GM21423 (cell line): Measurements from ENCODE around the gene CDK6.
"Not testable (repeated sequence)": the region's sequence is repeated elsewhere in the genome, so short reads cannot be mapped to it uniquely, and the experiment has no call there.

Experiments
- ATAC-seq: cut with Tn5 transposase; IDR thresholded peaks from one replicate; pipeline ENCODE4 v1.9.1; 2021; ENCODE audit warnings: mild to moderate bottlenecking, moderate library complexity; ENCODE audit not compliant: unreplicated experiment

The CDK6 gene

GRCh38 chr7:92604517-92604916 is 231.9 kb downstream of the CDK6 start:
- not testable (repeated sequence) for ATAC-seq

- no peak for ATAC-seq
Measured at GRCh38 chr7:92603089-92603445, 233.3 kb downstream of the CDK6 start.

- no peak for ATAC-seq
Measured at GRCh38 chr7:92602352-92603088, 233.9 kb downstream of the CDK6 start.

- ATAC-seq = peak; percentile 87
Measured at GRCh38 chr7:92598310-92598981, 237.9 kb downstream of the CDK6 start.

- no peak for ATAC-seq
Measured at GRCh38 chr7:92595281-92595680, 241.1 kb downstream of the CDK6 start.

- no peak for ATAC-seq
Measured at GRCh38 chr7:92594746-92595145, 241.6 kb downstream of the CDK6 start.

GRCh38 chr7:92590711-92591310 is 245.6 kb downstream of the CDK6 start:
- ATAC-seq = no peak

GRCh38 chr7:92589056-92589455 is 247.3 kb downstream of the CDK6 start:
- ATAC-seq = no peak

GRCh38 chr7:92588561-92588960 is 247.8 kb downstream of the CDK6 start:
- ATAC-seq = no peak

- ATAC-seq = no peak
Measured at GRCh38 chr7:92586841-92587240, 249.5 kb downstream of the CDK6 start.

GRCh38 chr7:92586403-92586802 is 250.0 kb downstream of the CDK6 start:
- ATAC-seq = no peak

GRCh38 chr7:92584953-92585352 is 251.4 kb downstream of the CDK6 start:
- no peak for ATAC-seq

- ATAC-seq = no peak
Measured at GRCh38 chr7:92582948-92583347, 253.4 kb downstream of the CDK6 start.

GRCh38 chr7:92576296-92576695 is 260.1 kb downstream of the CDK6 start:
- ATAC-seq = no peak

GRCh38 chr7:92569137-92569536 is 267.2 kb downstream of the CDK6 start:
- ATAC-seq = no peak

GRCh38 chr7:92567460-92567859 is 268.9 kb downstream of the CDK6 start:
- ATAC-seq = no peak

GRCh38 chr7:92563345-92563744 is 273.0 kb downstream of the CDK6 start:
- no peak for ATAC-seq

GRCh38 chr7:92560602-92561001 is 275.8 kb downstream of the CDK6 start:
- no peak for ATAC-seq

GRCh38 chr7:92557808-92558362 is 278.5 kb downstream of the CDK6 start:
- ATAC-seq = no peak

GRCh38 chr7:92557249-92557648 is 279.1 kb downstream of the CDK6 start:
- no peak for ATAC-seq
